Activated T-helper 1 cell treated with anti-CD3 and anti-CD28 coated beads, Interleukin-12 subunit alpha, Interleukin-12 subunit beta, Interleukin-2, Interleukin-4 antibody, amounts not matched to agents 30 ng/mL and 10 ng/mL and 1 ng/mL, durations not matched to agents 14 hours and 24 hours and 36 hours (primary cell): ENCODE data around the gene GOLGA6L7. TPM values are rescaled to one million over a fixed set of nuclear protein-coding genes. Genes with fewer than 3 reads are reported as not detected.

ENCODE experiments used
- DNase-seq: peaks from one replicate; pipeline ENCODE4 v3.0.0; 2021; ENCODE audit warnings: low spot score
- H3K27ac Mint-ChIP-seq: one replicate; pipeline ENCODE4 v1.8.0; 2021; ENCODE audit warnings: mild to moderate bottlenecking, mixed read lengths
- H3K27me3 Mint-ChIP-seq: one replicate; pipeline ENCODE4 v1.8.0; 2022; ENCODE audit warnings: mild to moderate bottlenecking, moderate library complexity, mixed read lengths; ENCODE audit not compliant: insufficient read depth
- H3K36me3 Mint-ChIP-seq: one replicate; pipeline ENCODE4 v1.8.0; 2021; ENCODE audit warnings: low read depth, mixed read lengths
- H3K4me1 Mint-ChIP-seq: one replicate; pipeline ENCODE4 v1.8.0; 2021; ENCODE audit warnings: low read depth, mixed read lengths
- H3K4me3 Mint-ChIP-seq: one replicate; pipeline ENCODE4 v1.8.0; 2021; ENCODE audit warnings: mild to moderate bottlenecking, moderate library complexity, mixed read lengths
- H3K9me3 Mint-ChIP-seq: one replicate; pipeline ENCODE4 v1.8.0; 2021; ENCODE audit warnings: mixed read lengths
- intact Hi-C: fragments of 100-400 bp; cut with micrococcal nuclease; formaldehyde crosslinking; loops from one replicate; pipeline ENCODE4 v1.15.1; 2024
- total RNA-seq: library from RNA; stranded (reverse); gene quantifications from 2 replicates; pipeline ENCODE4 v1.2.3, GENCODE V29; 2022

GOLGA6L7 gene
- total RNA-seq, 1 donor from 2014 or later, result not detected

DNA sequence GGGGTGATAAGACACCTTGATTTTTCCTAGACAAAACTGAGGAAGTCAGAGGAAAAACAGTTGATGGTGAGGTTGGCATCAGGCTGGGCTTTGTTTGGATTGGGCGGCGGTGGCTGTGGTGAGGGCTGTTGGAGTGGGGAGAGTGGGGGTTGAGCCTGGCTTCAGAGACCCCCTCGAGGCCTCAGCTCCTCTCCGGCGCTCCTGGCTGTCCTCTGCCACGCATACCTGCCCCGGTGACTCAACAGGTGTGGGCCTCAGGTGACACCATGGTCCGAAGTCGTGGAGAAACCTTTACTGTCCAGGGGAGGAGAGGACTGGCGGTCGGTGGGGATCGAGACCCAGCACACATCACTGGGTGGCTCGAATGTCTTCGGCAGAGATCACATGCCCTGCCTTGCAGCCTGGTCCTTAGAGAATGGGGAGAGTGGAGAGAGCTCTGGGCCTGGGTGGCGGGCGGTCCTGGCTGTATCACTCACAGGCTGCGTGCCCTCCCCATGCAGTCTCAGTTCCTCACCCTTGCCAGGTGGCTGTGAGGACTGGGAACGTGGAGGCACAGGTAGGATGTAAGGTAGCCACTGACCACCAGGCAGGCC is 40.0 kb upstream of the GOLGA6L7 start:
- H3K4me1 Mint-ChIP-seq, result peaks cover 30% of the 10 kb centered on the region
- H3K27ac Mint-ChIP-seq, result no peak overlapping the region
- DNase-seq, result no peak
- peaks cover 36% of the 10 kb centered on the region for H3K27me3 Mint-ChIP-seq
- intact Hi-C loops, result no loop called here
- no peaks in the 10 kb centered on the region for H3K9me3 Mint-ChIP-seq
- H3K4me3 Mint-ChIP-seq, result no peak overlapping the region
- peaks cover 2% of the 10 kb centered on the region for H3K36me3 Mint-ChIP-seq

DNA sequence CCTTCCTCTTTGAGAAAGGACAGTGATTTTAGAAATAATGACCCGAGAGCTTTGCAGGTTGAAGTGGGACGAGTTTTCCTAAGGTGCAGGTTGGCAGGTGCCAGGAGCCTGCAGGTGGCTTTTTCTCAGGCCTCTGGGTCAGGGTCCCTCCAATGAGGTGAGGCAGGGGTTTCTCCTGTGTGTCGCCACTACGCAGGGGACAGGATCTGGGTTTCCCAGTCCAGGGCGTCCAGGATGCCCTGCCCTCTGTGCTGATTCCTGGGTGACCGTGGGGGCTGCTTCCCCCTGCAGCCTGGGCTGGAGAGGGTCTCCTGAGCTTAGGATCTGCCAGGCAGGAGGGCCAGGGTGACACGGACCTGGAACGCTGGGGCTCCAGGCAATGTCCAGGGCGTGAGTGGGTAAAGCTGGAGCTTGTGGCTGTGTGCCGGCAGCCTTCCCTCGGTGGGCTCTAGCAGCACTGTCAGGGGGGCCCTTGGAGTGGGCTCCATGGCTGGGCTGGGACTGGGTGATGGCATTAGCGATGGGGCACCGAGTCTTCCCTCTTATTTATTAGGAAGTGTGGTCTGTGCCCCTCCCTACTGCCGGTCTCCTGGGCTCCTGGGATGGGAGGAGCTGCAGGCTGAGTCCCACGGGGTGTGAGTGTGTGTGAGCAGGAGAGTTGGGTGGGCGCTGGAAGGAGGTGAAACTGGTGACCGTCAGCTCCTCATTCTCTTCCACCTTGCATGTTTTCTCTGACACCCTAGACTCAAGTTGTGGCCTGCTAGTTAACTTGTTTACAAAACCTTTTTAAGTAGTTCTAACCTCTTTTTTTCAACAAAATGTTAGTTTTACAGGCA is 39.1 kb upstream of the GOLGA6L7 start:
- Mint-ChIP-seq H3K4me1 (peaks cover 25% of the 10 kb centered on the region), H3K9me3 (no peaks in the 10 kb centered on the region), H3K4me3 (peak overlapping the region; percentile 61), H3K27ac (peak overlapping the region; percentile 34), H3K36me3 (peaks cover 2% of the 10 kb centered on the region), H3K27me3 (peaks cover 44% of the 10 kb centered on the region)
- intact Hi-C loops, result no loop called here
- DNase-seq, result no peak

DNA sequence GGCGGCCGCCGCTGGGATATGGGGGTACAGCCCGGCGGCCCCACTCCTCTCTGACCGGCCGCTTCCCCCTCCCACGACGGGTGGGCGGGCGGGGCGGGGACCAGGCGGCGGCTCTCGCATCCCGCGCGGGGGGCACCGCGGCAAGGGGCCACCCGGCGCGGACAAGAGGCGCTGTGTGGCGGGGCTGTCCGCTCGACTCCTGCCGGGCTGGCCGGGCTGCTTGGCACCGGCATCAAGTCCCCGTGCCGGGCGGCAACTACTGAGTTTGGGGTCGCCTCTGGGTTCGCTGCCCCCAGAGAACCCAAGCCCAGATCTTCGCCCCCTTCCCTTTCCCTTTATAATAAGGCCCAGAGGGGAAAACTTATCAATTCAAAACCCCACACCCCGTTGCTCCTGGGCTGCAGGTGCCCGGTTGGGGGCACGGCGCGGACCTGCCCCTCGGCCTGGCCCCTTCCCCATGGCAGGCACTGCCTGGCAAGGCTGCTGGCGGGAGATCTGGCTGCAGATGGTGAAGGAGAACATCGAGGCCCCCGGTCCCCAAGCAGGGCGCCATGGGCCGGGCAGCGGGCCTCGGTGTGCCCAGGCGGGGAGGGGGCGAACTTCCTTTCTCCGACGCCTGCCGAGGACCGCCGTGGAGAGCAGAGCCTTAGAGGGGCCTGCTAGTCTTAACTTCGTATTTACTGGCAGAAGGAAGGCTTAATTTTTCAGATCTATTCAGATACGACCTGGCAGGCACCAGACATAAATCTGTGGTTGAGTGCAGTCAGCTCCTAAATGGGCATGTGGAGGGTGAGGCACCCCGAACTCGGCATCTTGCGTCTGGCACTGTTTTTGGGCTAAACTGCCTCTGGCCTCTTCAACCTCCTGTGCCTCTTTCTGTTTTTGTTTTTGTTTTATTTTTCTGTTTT is 38.2 kb upstream of the GOLGA6L7 start:
- Mint-ChIP-seq H3K36me3 (peaks cover 2% of the 10 kb centered on the region), H3K4me3 (peak overlapping the region; percentile 61), H3K27me3 (peaks cover 44% of the 10 kb centered on the region), H3K27ac (peak overlapping the region; percentile 34), H3K4me1 (peaks cover 20% of the 10 kb centered on the region), H3K9me3 (no peaks in the 10 kb centered on the region)
- no peak for DNase-seq
- intact Hi-C loops, result no loop called here

DNA sequence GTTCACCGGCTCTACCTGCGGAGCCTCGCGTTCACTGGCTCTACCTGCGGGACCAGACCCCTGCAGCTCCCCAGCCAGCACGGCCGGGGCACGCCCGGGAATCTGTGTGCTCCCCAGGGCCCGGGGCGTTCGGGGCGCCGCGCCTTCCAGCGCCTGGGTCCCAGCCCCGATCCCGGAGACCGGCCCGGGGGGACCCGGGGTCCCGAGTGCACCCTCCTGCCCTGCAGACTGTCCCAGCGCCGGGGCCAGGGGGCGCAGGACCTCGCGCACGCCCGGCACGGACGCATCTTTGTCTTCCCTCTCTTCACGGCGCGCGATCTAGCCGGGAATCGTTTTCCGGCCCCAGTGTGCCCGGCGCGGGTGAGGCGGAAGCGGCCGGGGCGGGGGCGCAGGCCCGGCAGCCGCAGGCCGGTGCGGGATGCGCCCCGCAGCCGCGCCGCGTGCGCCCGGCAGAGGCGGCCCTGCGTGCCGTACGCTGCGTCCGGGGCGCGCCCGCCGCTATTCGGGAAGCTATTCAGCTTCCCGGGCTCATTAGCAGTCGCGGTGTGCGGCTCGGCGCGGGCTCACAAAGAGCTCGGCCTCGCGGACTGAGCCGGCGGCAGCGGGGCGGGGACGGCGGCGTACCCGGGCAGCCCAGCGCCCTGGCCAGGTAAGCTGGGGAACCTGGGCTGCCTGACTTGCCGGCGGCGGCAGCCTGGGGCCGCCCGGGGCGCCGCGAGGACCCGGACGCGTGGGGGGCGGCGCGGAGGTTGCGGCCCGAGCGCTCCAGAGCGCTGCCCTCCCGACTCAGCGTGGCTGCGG is 37.4 kb upstream of the GOLGA6L7 start, which contains the start of gene APBA2:
Gene APBA2 (plus strand): TSS at position 345 of the 801 bp plus-strand sequence. CDS start 167,911 bp downstream, outside the sequence.
- peaks cover 46% of the 10 kb centered on the region for H3K27me3 Mint-ChIP-seq
- peaks cover 12% of the 10 kb centered on the region for H3K4me1 Mint-ChIP-seq
- intact Hi-C loops, result no loop called here
- DNase-seq, result peak; percentile 6
- H3K36me3 Mint-ChIP-seq, result peaks cover 2% of the 10 kb centered on the region
- H3K4me3 Mint-ChIP-seq, result peak within 1 kb of the TSS; percentile 61
- no peaks in the 10 kb centered on the region for H3K9me3 Mint-ChIP-seq
- H3K27ac Mint-ChIP-seq, result no peak within 1 kb of the TSS

DNA sequence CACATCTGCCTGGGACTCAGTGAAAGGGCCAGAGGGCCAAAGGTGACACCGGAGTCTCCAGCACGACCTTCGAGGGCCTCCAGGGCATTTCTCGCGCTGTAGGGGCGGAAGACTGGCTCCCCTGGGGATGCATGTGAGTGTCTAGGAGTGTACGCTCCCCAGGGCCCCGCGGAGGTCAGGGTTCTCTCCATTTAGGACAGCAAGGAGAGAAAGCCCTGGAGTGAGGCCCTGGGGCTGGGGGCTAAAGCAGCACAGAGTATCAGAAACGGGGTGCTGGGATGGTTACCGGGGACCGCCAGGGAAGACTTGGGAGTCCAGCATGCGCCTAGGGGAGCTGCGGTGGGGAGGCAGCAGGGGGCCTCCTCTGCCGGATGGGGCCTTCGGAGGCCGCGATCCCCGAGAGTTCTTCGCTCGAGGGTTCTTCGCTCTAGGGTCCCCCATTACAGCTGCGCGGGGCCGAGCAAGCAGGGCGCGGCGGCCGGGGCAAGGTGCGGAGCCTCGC is 36.7 kb upstream of the GOLGA6L7 start:
- Mint-ChIP-seq H3K9me3 (no peaks in the 10 kb centered on the region), H3K4me1 (peaks cover 5% of the 10 kb centered on the region), H3K27me3 (peaks cover 45% of the 10 kb centered on the region), H3K36me3 (peaks cover 2% of the 10 kb centered on the region), H3K4me3 (peak overlapping the region; percentile 42), H3K27ac (no peak overlapping the region)
- no peak for DNase-seq
- intact Hi-C loops, result no loop called here

DNA sequence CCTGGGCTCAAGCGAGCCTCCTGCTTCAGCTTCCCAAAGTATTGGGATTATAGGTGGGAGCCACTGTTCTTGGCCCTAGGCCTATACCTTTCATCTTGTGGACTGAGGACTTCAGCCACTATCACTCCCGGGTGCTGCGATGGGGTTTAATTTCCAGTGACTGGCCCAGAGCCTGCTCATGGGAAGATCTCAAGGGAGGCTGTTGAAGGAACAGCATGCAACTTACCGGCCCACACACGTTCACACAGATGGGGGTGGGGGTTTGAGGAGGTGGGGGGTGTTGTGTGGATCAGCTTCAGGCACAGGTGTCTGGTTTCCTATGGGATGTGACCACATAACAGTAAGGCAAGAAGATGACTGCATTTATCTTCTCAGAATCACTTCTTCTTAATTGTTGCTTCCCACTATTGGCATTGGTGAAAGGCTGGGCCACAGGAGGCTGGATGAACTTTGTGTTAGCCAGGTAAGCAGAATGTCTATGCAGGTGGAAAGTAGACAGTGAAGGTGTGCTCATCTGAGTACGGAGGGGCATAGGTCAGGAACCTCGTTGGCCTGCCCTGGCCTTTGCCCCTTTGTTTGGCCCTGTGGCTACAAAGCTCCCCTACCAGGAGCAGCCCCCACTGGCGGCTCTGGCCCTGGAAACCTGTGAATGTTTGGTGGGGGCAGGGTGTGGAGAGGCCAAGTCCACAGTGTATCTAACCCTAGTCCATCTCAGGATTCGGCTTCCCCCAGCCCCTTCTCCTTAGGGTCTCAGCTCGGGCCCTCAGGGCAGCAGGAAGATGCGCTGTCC is 35.9 kb upstream of the GOLGA6L7 start:
- intact Hi-C loops, result no loop called here
- H3K4me3 Mint-ChIP-seq, result no peak overlapping the region
- H3K27me3 Mint-ChIP-seq, result peaks cover 44% of the 10 kb centered on the region

DNA sequence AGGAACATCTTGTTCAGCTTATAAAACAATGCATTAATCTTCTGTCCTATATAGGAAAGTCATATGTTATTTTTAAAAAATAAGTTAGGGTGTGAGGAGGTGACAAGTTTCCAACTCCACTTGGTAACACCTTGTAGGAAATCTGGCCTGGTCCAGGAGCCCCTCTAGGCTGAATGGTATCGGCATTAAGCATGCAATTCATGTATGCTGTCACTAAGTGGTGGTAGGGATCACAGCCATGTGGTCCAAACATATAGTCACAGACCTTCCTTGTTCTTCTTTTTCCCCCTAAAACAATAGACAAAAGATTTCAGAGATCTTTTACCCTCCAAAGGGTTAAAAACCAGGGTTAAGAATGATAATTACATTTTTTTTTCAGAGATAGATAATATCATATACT is 33.2 kb upstream of the GOLGA6L7 start:
- Mint-ChIP-seq H3K9me3 (no peaks in the 10 kb centered on the region), H3K27me3 (peaks cover 28% of the 10 kb centered on the region), H3K4me3 (no peak overlapping the region), H3K36me3 (no peaks in the 10 kb centered on the region), H3K27ac (no peak overlapping the region), H3K4me1 (no peaks in the 10 kb centered on the region)
- intact Hi-C loops, result no loop called here
- no peak for DNase-seq

More for the DNA sequence above, 35.9 kb upstream of the GOLGA6L7 start:
- no peak overlapping the region for H3K27ac Mint-ChIP-seq
- peaks cover 2% of the 10 kb centered on the region for H3K36me3 Mint-ChIP-seq
- no peaks in the 10 kb centered on the region for H3K9me3 Mint-ChIP-seq
- no peaks in the 10 kb centered on the region for H3K4me1 Mint-ChIP-seq
- DNase-seq, result no peak

DNA sequence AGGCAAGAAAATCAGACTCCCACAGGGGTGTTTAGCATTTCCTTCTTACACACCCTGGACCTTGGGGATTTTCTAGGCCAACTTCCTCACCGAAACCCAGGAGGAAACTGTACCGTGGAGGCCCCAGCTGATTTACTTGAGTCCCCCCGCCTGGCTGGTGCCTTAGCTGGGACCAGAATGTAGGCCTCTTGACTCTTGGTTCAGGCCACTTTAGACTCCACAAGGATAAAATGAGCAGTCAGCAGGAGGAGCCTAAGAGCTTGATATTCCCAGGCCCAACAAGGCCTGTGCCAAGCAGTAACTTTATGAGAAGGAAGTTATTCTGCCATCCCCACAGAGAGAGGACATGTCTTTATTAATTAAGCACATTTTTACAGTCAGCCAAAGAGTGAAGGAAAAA is 32.7 kb upstream of the GOLGA6L7 start:
- Mint-ChIP-seq H3K36me3 (no peaks in the 10 kb centered on the region), H3K27me3 (peaks cover 28% of the 10 kb centered on the region), H3K9me3 (no peaks in the 10 kb centered on the region), H3K27ac (no peak overlapping the region), H3K4me3 (no peak overlapping the region), H3K4me1 (no peaks in the 10 kb centered on the region)
- no peak for DNase-seq
- intact Hi-C loops, result no loop called here

DNA sequence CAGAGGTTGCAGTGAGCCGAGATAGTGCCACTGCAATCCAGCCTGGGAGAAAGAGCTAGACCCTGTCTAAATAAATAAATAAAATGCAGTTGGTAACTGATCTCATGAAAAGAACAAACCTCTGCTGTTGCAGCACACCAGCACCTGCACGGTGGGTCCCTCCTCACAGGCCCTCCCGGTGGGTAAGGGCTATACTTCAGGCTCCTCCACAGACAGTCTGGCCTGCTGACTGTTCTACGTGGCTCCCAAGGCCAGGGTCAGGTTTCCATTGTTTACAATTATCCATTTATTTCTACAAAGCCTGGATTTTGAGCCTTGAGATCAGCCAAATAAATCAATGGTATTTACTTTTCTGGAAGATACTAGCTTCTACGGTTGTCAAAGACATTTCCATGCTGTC is 32.2 kb upstream of the GOLGA6L7 start:
- Mint-ChIP-seq H3K27ac (no peak overlapping the region), H3K27me3 (peaks cover 30% of the 10 kb centered on the region), H3K4me1 (no peaks in the 10 kb centered on the region), H3K9me3 (no peaks in the 10 kb centered on the region), H3K4me3 (no peak overlapping the region), H3K36me3 (no peaks in the 10 kb centered on the region)
- intact Hi-C loops, result no loop called here
- DNase-seq, result no peak

DNA sequence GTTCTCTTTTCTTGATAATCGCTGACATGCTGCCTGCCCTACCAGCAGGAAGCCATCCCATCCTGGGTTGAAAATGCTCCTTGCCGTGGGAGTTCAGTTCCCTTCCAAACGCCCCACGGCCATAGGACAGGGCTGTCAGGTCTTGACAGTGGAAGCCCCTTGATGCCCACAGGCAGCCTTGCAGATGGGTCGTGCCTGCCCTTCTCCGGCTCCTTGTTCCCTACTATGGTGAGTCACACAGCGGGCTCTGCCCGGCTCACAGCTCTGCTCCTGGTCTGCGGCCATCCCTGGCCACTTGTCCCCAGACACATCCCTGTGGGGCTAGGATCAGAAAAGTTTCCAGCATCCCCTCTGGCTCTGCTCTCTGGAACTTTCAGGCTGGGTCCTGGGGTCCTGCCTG is 31.1 kb upstream of the GOLGA6L7 start:
- peaks cover 27% of the 10 kb centered on the region for H3K27me3 Mint-ChIP-seq
- H3K4me3 Mint-ChIP-seq, result no peak overlapping the region
- intact Hi-C loops, result no loop called here
- no peak overlapping the region for H3K27ac Mint-ChIP-seq
- no peaks in the 10 kb centered on the region for H3K4me1 Mint-ChIP-seq
- no peaks in the 10 kb centered on the region for H3K36me3 Mint-ChIP-seq
- DNase-seq, result no peak
- no peaks in the 10 kb centered on the region for H3K9me3 Mint-ChIP-seq

DNA sequence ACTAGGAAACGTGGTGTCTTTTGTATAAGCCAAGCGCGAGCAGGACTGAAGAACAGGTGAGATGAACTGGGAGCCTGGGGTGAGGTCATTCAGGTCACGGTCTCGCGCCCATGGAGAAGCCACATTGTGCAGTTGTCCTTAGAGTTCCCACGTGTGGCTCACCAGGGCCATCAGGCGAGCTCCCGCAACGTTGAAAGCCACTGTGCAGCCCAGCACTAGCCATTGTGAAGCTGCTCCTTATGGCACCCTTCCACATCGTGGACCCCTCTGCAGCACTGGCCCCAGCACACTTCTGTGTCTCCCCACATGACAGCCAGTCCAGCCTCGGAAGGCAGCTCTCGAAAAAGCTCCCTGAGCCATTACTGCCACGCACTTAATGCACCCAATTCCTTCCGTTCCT is 29.8 kb upstream of the GOLGA6L7 start:
- Mint-ChIP-seq H3K9me3 (no peaks in the 10 kb centered on the region), H3K4me1 (no peaks in the 10 kb centered on the region), H3K27me3 (peaks cover 17% of the 10 kb centered on the region), H3K36me3 (no peaks in the 10 kb centered on the region), H3K27ac (no peak overlapping the region), H3K4me3 (no peak overlapping the region)
- no peak for DNase-seq
- intact Hi-C loops, result no loop called here
